SK-N-MC (cell line): ENCODE measurements around the gene TIMP2.
"Not testable (repeated sequence)": the region's sequence is repeated elsewhere in the genome, so short reads cannot be mapped to it uniquely, and the experiment has no call there.

Source experiments
- DNase-seq: peaks from one replicate; pipeline ENCODE4 v3.0.0-alpha.2; 2011; ENCODE audit warnings: low read depth, low spot score
- H3K27ac ChIP-seq: fragments of 200-600 bp; sonication (generic); 2 replicates; pipeline ENCODE4 v1.5.1; 2016; ENCODE audit warnings: mixed run types
- H3K36me3 ChIP-seq: fragments of 200-600 bp; sonication (generic); 2 replicates; pipeline ENCODE4 v1.6.1; 2017; ENCODE audit warnings: antibody characterized with exemption, low read length, mixed read lengths; ENCODE audit not compliant: insufficient read depth
- H3K4me3 ChIP-seq: fragments of 200-600 bp; sonication (generic); 2 replicates; pipeline ENCODE4 v1.5.1; 2016
- H3K9ac ChIP-seq: fragments of 200-600 bp; sonication (generic); 2 replicates; pipeline ENCODE4 v1.8.0; 2017; ENCODE audit warnings: mixed run types, mixed read lengths; ENCODE audit not compliant: insufficient read length
- H3K9me3 ChIP-seq: fragments of 200-600 bp; sonication (generic); 2 replicates; pipeline ENCODE4 v1.6.1; 2017; ENCODE audit warnings: low read depth, mild to moderate bottlenecking, antibody characterized with exemption, low read length, moderate library complexity, mixed read lengths
- EZH2 ChIP-seq: fragments of 200-600 bp; sonication (generic); IDR thresholded peaks from one replicate; pipeline ENCODE4 v1.6.1; 2017; ENCODE audit warnings: antibody characterized with exemption
- FOXP2 ChIP-seq: optimal IDR thresholded peaks from 2 replicates; pipeline ENCODE3; 2011; ENCODE audit warnings: mild to moderate bottlenecking, moderate library complexity; ENCODE audit not compliant: insufficient read depth; ENCODE audit errors: extremely low read length, control extremely low read depth
- POLR2AphosphoS5 ChIP-seq: IDR thresholded peaks from 2 replicates; pipeline ENCODE4 v1.6.1; 2012; ENCODE audit warnings: mild to moderate bottlenecking, low read depth, low read length, borderline replicate concordance

TIMP2 gene

DNA sequence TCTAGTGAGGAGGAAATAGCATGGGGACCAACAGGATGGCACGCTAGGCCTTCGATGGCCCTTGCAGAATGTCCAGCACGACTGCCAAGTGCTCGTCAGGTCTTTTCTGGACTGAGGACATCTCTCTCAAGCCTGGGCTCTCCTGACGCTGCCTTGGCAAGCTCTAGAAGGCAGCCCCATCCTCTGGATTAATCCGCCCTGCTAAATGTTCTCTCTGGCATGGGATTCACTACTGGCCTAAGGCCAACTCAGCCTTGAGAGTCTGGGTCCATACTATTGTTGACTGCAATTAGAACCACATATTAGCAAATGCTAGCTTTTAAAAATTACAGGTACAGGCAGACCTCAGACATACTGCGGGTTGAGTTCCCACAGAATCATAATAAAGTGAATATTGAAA, 19.6 kb downstream of the TIMP2 start:
- no peak for DNase-seq
- H3K4me3 ChIP-seq, result no peak overlapping the region
- no peak overlapping the region for H3K9ac ChIP-seq
- H3K36me3 ChIP-seq, result peaks cover 6% of the 10 kb centered on the region; the same call in 1 of the 2 replicates
- TF ChIP-seq POLR2AphosphoS5 (no peak), FOXP2 (no peak), EZH2 (no peak)
- H3K9me3 ChIP-seq, result no peaks in the 10 kb centered on the region
- H3K27ac ChIP-seq, result no peak overlapping the region

DNA sequence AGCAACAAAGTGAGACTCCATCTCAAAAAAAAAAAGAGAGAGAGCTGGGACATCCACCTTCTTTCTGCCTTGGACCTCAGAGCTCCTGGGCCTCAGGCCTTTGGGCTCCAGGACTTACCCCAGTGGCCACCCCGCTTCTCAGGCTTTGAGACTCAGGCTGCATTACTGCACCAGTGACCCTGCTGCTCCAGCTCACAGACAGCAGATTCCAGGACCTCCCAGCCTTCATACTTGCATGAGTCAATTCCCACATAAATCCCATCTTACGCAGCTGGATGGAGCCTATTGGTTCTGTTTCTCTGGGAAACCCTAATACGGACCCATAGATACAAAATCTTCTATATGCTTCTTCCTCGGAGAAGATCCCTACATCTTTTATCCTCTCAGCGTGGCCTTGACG, 20.1 kb downstream of the TIMP2 start:
- TF ChIP-seq POLR2AphosphoS5 (no peak), EZH2 (no peak), FOXP2 (no peak)
- Histone ChIP-seq H3K4me3 (no peak overlapping the region), H3K9ac (no peak overlapping the region), H3K36me3 (peaks cover 6% of the 10 kb centered on the region; the same call in 1 of the 2 replicates), H3K27ac (no peak overlapping the region), H3K9me3 (no peaks in the 10 kb centered on the region)
- no peak for DNase-seq

DNA sequence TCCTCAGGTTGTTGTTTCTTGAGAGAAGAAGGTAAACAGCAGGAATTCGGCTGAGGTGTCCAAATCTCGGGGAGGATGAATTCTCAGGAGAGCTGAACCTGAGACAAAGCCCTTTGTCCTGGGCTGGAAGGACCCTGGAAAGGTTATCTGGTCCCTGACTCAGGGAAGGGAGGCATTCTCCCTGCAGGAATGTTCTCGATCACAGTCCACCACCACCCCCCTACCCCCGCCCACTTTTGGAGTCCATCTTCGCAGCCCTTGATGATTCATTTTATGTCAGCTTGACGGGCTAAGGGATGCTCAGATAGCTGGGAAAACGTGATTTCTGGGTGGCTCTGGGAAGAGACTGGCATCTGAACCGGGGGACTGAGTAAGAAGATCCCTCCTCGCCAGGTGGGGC, 20.8 kb downstream of the TIMP2 start:
- TF ChIP-seq EZH2, result no peak
- TF ChIP-seq FOXP2, result no peak
- Histone ChIP-seq H3K27ac (no peak overlapping the region), H3K36me3 (peaks cover 6% of the 10 kb centered on the region; the same call in 1 of the 2 replicates), H3K4me3 (no peak overlapping the region), H3K9ac (no peak overlapping the region), H3K9me3 (no peaks in the 10 kb centered on the region)
- DNase-seq, result no peak

DNA sequence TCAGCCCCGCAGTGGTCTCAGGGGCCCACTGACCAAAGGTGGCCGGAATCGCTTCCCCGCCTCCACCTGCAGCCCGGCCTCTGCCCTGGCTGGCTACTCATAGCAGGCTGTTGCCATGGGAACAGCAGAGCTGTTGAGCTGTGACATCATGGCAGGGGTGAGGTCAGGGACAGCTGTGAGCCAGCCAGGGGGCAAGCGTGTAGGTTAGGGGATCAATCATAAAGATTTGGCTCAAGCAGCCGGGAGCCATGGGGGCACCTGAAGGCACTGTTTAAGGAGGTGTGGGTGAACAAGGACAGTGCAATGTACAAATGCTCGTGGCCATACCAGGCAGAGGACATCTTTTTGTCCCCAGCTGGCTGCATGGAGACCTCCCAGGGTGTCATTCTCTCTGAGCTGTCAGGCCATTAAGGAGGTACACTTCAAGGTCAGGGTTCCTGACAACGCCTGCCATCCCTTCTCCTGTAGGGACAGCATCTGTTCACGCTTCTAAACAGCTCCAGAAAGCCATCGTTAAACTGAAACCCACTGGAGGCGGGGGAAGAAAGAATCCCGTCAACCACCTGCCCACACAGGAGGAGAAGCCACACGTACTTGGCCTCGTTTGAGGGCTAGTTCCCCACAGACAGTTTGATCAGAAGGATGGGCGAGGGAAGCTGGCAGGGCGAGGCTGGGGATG, 21.9 kb downstream of the TIMP2 start, which contains the start of gene CEP295NL:
Gene CEP295NL (minus strand): TSS at position 101 of the 679 bp plus-strand sequence. CDS start 1,373 bp downstream, outside the sequence.
- Histone ChIP-seq H3K27ac (no peak within 1 kb of the TSS), H3K4me3 (no peak within 1 kb of the TSS), H3K36me3 (peaks cover 6% of the 10 kb centered on the region; the same call in 1 of the 2 replicates), H3K9ac (no peak within 1 kb of the TSS), H3K9me3 (no peaks in the 10 kb centered on the region)
- TF ChIP-seq EZH2, result no peak
- no peak for TF ChIP-seq FOXP2
- no peak for TF ChIP-seq POLR2AphosphoS5
- no peak for DNase-seq

DNA sequence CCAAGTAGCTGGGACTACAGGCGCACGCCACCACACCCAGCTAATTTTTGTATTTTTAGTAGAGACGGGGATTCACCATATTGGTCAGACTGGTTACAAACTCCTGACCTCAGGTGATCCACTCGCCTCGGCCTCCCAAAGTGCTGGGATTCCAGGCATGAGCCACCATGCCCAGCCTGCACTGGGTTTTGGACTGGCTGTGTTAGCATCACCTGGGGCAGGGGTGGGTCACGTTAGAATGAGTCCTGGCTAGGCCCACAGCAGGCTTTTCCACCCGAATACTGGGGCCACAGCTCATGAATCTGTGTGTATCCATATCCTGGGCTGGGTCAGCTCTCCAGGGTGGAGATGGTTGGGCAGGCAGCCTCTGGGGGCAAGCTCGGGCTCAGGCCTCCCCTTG, 23.0 kb downstream of the TIMP2 start:
- H3K36me3 ChIP-seq, H3K9ac ChIP-seq, H3K4me3 ChIP-seq, H3K27ac ChIP-seq, DNase-seq, H3K9me3 ChIP-seq: not testable (repeated sequence)

DNA sequence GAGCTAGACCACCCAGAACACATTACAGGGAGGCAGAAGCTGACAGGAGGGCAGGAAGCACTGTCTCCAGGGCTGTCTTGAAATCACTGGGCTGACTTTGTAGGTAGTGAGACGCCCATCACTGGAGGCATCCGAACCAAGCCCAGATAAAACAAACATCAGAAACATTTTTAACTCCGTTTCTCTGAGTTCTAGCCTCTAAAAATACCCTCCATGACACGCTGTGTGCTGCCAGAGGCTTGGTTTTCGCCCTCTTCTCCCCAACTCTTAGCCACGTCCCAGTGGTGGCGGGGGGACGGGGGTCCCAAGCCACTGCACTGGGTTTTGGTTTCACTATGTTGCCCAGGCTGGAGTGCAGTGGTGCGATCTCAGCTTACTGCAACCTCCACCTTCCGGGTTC, 23.4 kb downstream of the TIMP2 start:
- Histone ChIP-seq H3K9me3 (no peaks in the 10 kb centered on the region), H3K36me3 (peaks cover 6% of the 10 kb centered on the region; the same call in 1 of the 2 replicates), H3K27ac (no peak overlapping the region), H3K4me3 (no peak overlapping the region), H3K9ac (no peak overlapping the region)
- TF ChIP-seq EZH2, result no peak
- TF ChIP-seq FOXP2, result no peak
- TF ChIP-seq POLR2AphosphoS5, result no peak
- DNase-seq, result no peak

DNA sequence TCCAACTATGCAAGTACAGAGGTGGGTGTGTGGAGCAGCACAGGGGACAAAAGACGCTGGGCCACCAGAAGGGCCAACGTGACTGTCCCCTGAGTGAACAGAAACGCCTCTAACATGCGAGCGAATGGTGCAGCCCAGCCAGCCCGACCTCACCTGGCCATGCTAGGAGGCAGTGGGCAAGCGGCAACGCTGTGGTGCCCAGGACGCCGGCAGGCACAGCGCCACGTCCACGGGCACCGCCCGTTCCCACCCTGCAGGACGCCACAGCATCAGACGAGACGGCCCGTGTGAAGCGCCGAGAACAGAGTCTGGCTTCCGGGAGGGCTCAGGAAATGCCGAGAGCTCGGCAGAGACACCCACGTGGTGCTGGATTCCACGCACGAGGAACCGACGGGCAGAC, 24.4 kb downstream of the TIMP2 start:
- Histone ChIP-seq H3K36me3 (peaks cover 6% of the 10 kb centered on the region; the same call in 1 of the 2 replicates), H3K27ac (no peak overlapping the region), H3K4me3 (no peak overlapping the region), H3K9ac (no peak overlapping the region), H3K9me3 (no peaks in the 10 kb centered on the region)
- no peak for TF ChIP-seq POLR2AphosphoS5
- no peak for TF ChIP-seq FOXP2
- TF ChIP-seq EZH2, result no peak
- DNase-seq, result no peak

DNA sequence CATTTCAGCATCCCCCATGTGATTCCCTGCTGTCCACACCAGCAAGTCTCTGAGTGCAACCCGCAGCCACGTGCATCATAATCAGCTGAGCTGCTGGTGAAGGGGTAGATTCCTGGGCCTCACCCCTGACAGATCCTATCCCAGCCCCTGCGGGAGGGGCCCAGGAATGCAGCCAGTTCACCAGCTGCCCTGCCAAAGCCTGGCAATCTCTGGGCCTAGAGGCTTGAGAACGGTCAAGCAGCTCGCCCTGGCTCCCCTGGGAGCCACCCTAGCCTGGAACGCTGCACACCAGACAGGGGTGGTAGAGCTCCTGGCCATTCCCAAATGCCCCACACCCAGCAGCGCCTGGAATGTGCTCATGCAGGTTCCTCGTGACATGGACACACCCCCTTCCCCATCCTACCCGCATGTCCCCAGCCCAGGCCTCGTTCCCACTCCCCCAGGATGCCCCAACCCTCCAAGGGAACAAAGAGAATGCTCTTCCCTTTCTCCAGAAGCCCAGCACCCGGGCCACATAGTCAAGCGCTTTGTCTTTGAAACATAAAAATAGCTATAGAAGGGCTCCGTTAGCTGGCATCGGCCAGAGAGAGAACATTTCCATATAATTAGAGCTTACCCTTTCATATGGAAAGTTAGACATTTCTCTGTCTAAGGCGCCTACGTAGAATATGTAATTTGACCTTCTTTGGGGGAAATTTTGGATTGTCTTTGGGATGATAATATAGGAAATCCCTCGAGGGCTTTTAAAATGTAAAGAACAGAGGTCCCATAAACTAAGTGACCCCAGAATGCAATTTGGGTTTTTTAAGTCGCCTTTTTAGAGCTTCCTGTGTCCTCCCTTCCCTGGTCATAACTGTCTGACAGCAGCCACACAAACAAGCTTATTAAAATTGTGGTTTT, 25.6 kb downstream of the TIMP2 start:
- Histone ChIP-seq H3K9me3 (no peaks in the 10 kb centered on the region), H3K4me3 (no peak overlapping the region), H3K27ac (no peak overlapping the region), H3K36me3 (peaks cover 6% of the 10 kb centered on the region; the same call in 1 of the 2 replicates), H3K9ac (no peak overlapping the region)
- DNase-seq, result no peak
- no peak for TF ChIP-seq FOXP2
- TF ChIP-seq EZH2, result no peak
- TF ChIP-seq POLR2AphosphoS5, result no peak
